Upper lobe of right lung (tissue), 1 donor: ENCODE measurements around the gene TGFBRAP1. TPM values are rescaled to one million over a fixed set of nuclear protein-coding genes. Genes with fewer than 3 reads are reported as not detected.

Source experiments
- ATAC-seq: fragments of 200-7000 bp; cut with Tn5 transposase; one replicate; pipeline ENCODE4 v1.9.1; 2020; ENCODE audit warnings: mild to moderate bottlenecking, moderate library complexity
- DNase-seq: peaks from one replicate; pipeline ENCODE4 v3.0.0-alpha.2; 2020
- H3K27ac ChIP-seq: fragments of 200-600 bp; one replicate; pipeline ENCODE4 v1.8.0; 2022
- H3K27me3 ChIP-seq: fragments of 200-600 bp; one replicate; pipeline ENCODE4 v1.8.0; 2022; ENCODE audit warnings: mild to moderate bottlenecking
- H3K36me3 ChIP-seq: fragments of 200-600 bp; one replicate; pipeline ENCODE4 v1.8.0; 2022
- H3K4me1 ChIP-seq: fragments of 200-600 bp; one replicate; pipeline ENCODE4 v1.8.0; 2022
- H3K4me3 ChIP-seq: fragments of 200-600 bp; one replicate; pipeline ENCODE4 v1.8.0; 2022; ENCODE audit warnings: mild to moderate bottlenecking
- H3K9me3 ChIP-seq: fragments of 200-600 bp; one replicate; pipeline ENCODE4 v1.8.0; 2022
- intact Hi-C: fragments of 100-400 bp; cut with DNase I; formaldehyde crosslinking; loops from one replicate; pipeline ENCODE4 v1.11.0; 2022
- total RNA-seq: library from RNA; stranded (reverse); fragmentation: NEBNext Ultra II Directional; extraction: Animal tissue kit (Norgen Biotek cat#: 25700); gene quantifications from one replicate; pipeline ENCODE4 v1.2.1, GENCODE V29; 2021
- TF ChIP-seq, protein P1 (sequence below): fragments of 200-600 bp; IDR thresholded peaks from one replicate; pipeline ENCODE4 v1.8.0; 2022; ENCODE audit warnings: antibody characterized with exemption
- donor health status: DM: no; HTN: yes; CAD: no; lungs with severe emphysema.

The TGFBRAP1 gene
- total RNA-seq, 1 donor from 2014 or later = 22.9 TPM

DNA sequence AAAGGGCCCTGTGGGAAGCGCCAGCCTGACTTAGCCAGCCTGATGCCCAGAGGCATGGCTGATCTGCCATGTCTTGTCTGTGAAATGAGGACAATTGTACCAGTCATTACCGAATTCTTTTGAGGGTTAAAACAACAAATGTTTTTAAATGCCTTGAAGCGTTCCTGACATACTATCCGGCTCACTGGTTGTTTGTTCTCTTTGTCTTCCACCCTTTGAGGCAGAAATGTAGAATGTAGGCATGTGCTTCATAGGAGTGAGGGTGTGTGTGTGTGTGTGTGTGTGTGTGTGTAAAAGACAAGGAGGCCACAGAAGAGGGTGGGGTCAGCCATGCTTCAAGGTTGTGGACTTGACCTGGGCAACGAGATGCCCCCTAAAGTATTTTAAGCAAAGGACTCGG is 35.5 kb downstream of the TGFBRAP1 start:
- Histone ChIP-seq H3K9me3 (no peaks in the 10 kb centered on the region), H3K4me3 (no peak overlapping the region), H3K27ac (no peak overlapping the region), H3K27me3 (no peaks in the 10 kb centered on the region), H3K36me3 (peaks cover 84% of the 10 kb centered on the region), H3K4me1 (no peaks in the 10 kb centered on the region)
- ATAC-seq (no peak), DNase-seq (no peak)
- TF ChIP-seq, protein P1, sequence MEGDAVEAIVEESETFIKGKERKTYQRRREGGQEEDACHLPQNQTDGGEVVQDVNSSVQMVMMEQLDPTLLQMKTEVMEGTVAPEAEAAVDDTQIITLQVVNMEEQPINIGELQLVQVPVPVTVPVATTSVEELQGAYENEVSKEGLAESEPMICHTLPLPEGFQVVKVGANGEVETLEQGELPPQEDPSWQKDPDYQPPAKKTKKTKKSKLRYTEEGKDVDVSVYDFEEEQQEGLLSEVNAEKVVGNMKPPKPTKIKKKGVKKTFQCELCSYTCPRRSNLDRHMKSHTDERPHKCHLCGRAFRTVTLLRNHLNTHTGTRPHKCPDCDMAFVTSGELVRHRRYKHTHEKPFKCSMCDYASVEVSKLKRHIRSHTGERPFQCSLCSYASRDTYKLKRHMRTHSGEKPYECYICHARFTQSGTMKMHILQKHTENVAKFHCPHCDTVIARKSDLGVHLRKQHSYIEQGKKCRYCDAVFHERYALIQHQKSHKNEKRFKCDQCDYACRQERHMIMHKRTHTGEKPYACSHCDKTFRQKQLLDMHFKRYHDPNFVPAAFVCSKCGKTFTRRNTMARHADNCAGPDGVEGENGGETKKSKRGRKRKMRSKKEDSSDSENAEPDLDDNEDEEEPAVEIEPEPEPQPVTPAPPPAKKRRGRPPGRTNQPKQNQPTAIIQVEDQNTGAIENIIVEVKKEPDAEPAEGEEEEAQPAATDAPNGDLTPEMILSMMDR = no peak
- intact Hi-C loops = no loop called here

DNA sequence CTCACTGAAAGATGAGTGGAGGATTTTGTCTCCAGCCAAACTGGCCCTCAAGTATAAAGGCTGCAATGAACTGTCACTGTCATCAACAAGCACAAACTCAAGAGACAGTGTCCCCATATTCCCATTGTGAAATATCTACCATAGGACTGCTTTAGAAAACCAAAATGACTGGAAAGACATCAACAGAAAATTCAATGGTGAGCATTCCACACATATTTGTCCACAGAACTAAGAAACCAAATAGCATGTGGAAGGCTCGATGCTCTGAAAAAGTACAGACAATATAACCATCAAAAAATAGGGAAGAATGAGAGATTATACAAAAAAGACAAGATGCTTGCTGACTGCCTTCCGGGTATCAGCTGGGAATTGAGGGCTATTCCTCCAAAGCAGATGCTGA is 37.6 kb downstream of the TGFBRAP1 start:
- Histone ChIP-seq H3K9me3 (no peaks in the 10 kb centered on the region), H3K27ac (no peak overlapping the region), H3K36me3 (peaks cover 71% of the 10 kb centered on the region), H3K4me3 (no peak overlapping the region), H3K4me1 (no peaks in the 10 kb centered on the region), H3K27me3 (no peaks in the 10 kb centered on the region)
- DNase-seq = no peak
- TF ChIP-seq, protein P1 = no peak
- intact Hi-C loops = no loop called here
- no peak for ATAC-seq

DNA sequence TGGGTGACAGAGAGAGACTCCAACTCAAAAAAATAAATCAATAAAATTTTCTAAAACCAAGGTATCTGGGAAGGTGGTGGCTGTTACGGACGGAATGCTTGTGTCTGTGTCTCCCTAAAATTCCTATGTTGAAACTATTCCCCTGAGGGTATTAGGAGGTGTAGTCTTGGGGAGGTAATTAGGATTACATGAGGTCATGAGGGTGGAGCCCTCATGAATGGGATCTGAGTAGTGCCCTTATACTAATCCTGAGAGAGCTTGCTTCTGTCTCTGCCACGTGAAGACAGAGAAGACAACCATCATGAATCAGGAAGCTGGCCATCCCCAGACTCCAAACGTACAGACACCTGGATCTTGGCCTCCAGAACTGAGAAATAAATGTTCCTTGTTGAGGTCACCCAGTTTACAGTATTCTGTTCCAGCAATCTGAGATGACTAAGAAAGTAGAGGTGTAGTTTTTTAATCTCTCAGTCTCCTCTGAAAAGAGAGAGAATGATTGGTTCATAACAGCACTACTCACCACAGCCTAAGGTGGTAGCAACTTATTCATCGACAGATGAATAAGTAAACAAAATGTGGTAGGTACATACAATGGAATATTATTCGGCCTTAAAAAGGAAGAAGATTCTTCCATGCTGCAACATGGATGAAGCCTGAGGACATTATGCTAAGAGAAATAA is 38.4 kb downstream of the TGFBRAP1 start:
- ATAC-seq (no peak), DNase-seq (no peak)
- H3K27me3 ChIP-seq = no peaks in the 10 kb centered on the region
- no peak overlapping the region for H3K27ac ChIP-seq
- intact Hi-C loops = no loop called here
- no peaks in the 10 kb centered on the region for H3K4me1 ChIP-seq
- peaks cover 67% of the 10 kb centered on the region for H3K36me3 ChIP-seq
- TF ChIP-seq, protein P1 = no peak
- no peaks in the 10 kb centered on the region for H3K9me3 ChIP-seq
- no peak overlapping the region for H3K4me3 ChIP-seq

DNA sequence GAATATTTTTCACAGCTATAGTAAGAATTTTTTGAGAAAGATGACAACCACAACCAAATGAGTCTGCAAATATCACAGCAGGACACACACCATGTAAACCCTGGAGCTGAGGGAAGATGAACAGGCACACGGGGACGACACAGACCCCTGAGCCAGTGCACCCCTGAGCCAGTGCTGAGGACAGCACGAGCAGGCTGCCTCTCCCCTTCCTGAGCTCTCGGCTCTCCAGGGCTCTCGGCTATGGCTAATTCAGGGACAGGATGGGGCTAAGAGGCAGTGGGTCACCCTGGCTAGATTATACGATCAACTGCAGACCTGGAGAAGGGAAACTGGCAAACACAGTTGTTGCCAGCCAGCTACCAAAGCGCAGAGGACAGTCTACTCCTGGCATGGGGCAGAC is 41.4 kb downstream of the TGFBRAP1 start:
- no peaks in the 10 kb centered on the region for H3K4me1 ChIP-seq
- ATAC-seq = no peak
- peaks cover 70% of the 10 kb centered on the region for H3K36me3 ChIP-seq
- TF ChIP-seq, protein P1 = no peak
- no peaks in the 10 kb centered on the region for H3K9me3 ChIP-seq
- intact Hi-C loops = no loop called here
- H3K27ac ChIP-seq = no peak overlapping the region
- no peaks in the 10 kb centered on the region for H3K27me3 ChIP-seq
- no peak overlapping the region for H3K4me3 ChIP-seq
- no peak for DNase-seq

- ATAC-seq = peak; percentile 63
- no peak overlapping the region for H3K27ac ChIP-seq
- TF ChIP-seq, protein P1 = peak; percentile 45
Measured at GRCh38 chr2:105287692-105288091, 41.8 kb downstream of the TGFBRAP1 start.

DNA sequence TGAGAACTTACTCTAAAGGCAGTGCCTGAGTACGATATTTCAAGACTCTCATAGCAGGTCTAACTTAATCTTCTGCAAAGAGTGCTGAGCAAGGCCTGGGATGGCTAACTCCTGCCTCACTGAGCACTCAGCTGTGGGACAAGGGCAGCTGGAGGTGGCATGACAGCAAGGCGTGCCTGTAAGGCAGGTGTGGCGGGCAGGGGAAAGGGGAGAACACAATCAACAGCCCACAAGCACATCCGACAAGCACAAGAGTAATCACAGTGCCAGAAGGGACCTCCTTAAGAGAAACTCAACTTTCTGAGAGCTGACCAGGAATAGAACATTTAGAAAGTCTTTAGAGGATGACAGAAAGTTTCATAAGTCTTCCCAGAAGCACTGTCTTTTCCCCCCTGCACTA is 46.0 kb downstream of the TGFBRAP1 start:
- Histone ChIP-seq H3K36me3 (peaks cover 75% of the 10 kb centered on the region), H3K4me3 (no peak overlapping the region), H3K27me3 (no peaks in the 10 kb centered on the region), H3K9me3 (no peaks in the 10 kb centered on the region), H3K27ac (no peak overlapping the region), H3K4me1 (no peaks in the 10 kb centered on the region)
- intact Hi-C loops = no loop called here
- no peak for ATAC-seq
- TF ChIP-seq, protein P1 = no peak
- DNase-seq = no peak

More at GRCh38 chr2:105287692-105288091, 41.8 kb downstream of the TGFBRAP1 start:
- intact Hi-C loops = no loop called here
- Histone ChIP-seq H3K27me3 (no peaks in the 10 kb centered on the region), H3K36me3 (peaks cover 70% of the 10 kb centered on the region), H3K4me3 (no peak overlapping the region), H3K9me3 (no peaks in the 10 kb centered on the region), H3K4me1 (no peaks in the 10 kb centered on the region)
- no peak for DNase-seq
